Kidney epithelial cell (primary cell): Measurements from ENCODE around the gene LHPP. TPM values are rescaled to one million over a fixed set of nuclear protein-coding genes. Genes with fewer than 3 reads are reported as not detected.

Experiments used
- DNase-seq: peaks from one replicate; pipeline ENCODE4 v3.0.0-alpha.2; 2010; ENCODE audit warnings: low read depth
- H3K27me3 ChIP-seq: 2 replicates; pipeline ENCODE4 v1.6.0; 2011; ENCODE audit warnings: low read length; ENCODE audit not compliant: control insufficient read depth, insufficient read depth
- H3K36me3 ChIP-seq: 2 replicates; pipeline ENCODE4 v1.5.1; 2011; ENCODE audit warnings: low read length; ENCODE audit not compliant: control insufficient read depth, insufficient read depth
- H3K4me3 ChIP-seq: 2 replicates; pipeline ENCODE4 v1.5.1; 2011; ENCODE audit warnings: low read depth, mild to moderate bottlenecking, control low read depth, low read length
- CTCF ChIP-seq: IDR thresholded peaks from 2 replicates; pipeline ENCODE4 v1.5.1; 2011; ENCODE audit warnings: mild to moderate bottlenecking, moderate library complexity, low read length, control low read depth, inconsistent platforms; ENCODE audit not compliant: insufficient read depth, poor library complexity, severe bottlenecking
- total RNA-seq: library from RNA; depleted of rRNA; stranded (reverse); fragments of >200 nt; gene quantifications from 2 replicates; pipeline ENCODE4 v1.2.3, GENCODE V29; 2015

The LHPP gene
- total RNA-seq, 1 donor from 2014 or later = 6.3 TPM

GRCh38 chr10:124591123-124591495 lies 129.5 kb downstream of the LHPP start:
- H3K27me3 ChIP-seq = peaks cover 6% of the 10 kb centered on the region
- DNase-seq = no peak
- no peaks in the 10 kb centered on the region for H3K36me3 ChIP-seq
- TF ChIP-seq CTCF = no peak
- H3K4me3 ChIP-seq = no peak overlapping the region

GRCh38 chr10:124592101-124592500 lies 130.5 kb downstream of the LHPP start:
- Histone ChIP-seq H3K36me3 (no peaks in the 10 kb centered on the region), H3K4me3 (no peak overlapping the region), H3K27me3 (peaks cover 6% of the 10 kb centered on the region)
- DNase-seq = no peak
- TF ChIP-seq CTCF = no peak

- no peak for DNase-seq
- no peak overlapping the region for H3K4me3 ChIP-seq
Observed at GRCh38 chr10:124592736-124593430, 131.3 kb downstream of the LHPP start.

DNA sequence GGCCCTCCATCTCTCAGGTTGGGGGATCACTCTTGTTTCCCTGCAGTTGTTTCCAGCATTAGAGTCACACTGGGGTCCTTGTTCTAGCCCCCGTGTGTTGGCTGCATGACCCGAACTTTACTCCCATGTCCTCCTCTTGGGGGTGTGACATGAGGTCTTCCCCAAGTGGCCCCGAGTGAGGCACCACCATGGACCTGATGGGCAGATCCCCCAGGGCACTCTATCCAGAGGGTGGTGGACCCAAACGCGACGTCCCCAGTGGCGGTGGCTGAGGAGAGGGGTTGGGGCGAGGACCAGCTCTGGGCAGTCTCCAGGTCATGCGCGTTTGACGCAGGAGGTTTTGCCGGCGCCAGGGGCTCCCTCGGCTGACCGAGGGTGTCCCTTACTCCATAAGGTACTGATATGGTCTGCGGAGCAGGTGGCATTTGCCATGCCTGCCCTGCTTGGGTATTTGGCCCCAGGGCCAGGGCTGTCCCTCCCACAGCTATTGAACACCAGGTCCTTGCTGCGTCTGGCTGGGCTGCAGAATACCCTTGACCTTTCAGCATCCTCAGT lies 131.9 kb downstream of the LHPP start:
- no peak for TF ChIP-seq CTCF

More at GRCh38 chr10:124592736-124593430, 131.3 kb downstream of the LHPP start:
- no peak for TF ChIP-seq CTCF
- Histone ChIP-seq H3K36me3 (no peaks in the 10 kb centered on the region), H3K27me3 (peaks cover 6% of the 10 kb centered on the region)

DNA sequence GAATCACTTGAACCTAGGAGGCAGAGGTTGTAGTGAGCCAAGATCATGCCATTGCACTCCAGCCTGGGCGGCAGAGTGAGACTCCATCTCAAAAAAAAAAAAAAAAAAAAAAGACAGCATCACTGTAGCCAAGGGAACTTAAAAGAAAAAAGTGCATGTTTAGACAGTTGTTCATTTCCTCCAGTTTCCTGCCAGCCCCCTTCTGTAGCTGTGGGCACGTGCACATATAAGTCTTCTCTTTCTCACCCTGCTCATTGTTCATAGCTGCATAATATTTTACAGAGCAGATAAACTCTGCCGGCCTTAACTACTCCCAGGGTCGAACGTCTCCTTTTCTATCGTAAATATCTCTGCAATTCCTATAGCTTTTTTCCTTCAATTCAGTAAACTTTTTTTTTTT lies 132.6 kb downstream of the LHPP start:
- Histone ChIP-seq H3K36me3 (no peaks in the 10 kb centered on the region), H3K4me3 (no peak overlapping the region), H3K27me3 (peaks cover 6% of the 10 kb centered on the region)
- no peak for DNase-seq
- no peak for TF ChIP-seq CTCF

More for the DNA sequence above, 131.9 kb downstream of the LHPP start:
- DNase-seq = no peak
- H3K27me3 ChIP-seq = peaks cover 6% of the 10 kb centered on the region
- no peak overlapping the region for H3K4me3 ChIP-seq
- H3K36me3 ChIP-seq = no peaks in the 10 kb centered on the region

DNA sequence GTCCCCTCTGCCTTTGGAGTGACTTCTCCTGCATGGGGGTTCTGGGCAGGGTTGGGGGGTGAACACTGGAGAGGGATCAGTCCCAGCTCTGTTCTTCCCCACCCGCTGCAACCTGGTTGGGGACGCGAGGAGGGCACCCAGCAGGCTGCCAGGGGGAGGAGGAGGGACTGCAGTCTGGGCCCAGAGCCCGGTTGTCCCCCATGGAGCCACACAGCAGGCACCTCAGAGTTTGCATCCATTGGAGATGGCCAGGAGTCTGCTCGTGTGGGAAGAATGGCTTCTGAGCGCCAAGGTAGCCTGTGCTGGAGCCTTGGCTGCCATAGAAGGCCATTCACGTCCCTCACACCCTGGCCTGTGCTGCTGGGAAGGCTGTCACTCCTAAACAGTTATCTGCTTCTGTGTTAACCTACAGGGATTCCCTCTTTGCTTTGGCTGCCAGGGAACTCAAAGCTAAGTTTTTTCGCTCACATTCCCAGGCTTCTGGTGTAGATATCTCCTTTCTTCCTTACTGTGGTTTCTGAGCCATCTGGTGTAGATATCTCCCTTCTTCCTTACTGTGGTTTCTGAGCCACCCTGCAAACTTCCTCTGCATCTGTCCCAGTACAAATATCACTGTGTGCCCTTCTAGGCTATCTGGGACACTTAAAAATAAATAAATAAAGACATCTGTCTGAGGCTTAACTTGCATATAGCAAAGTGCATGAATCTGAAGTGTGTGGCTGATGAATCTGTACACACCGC lies 133.7 kb downstream of the LHPP start:
- Histone ChIP-seq H3K36me3 (no peaks in the 10 kb centered on the region), H3K4me3 (no peak overlapping the region), H3K27me3 (peaks cover 3% of the 10 kb centered on the region)
- no peak for TF ChIP-seq CTCF
- DNase-seq = no peak
